GM19240 (cell line): Measurements from ENCODE around the gene MACROD2.

Source experiments
- DNase-seq: peaks from one replicate; pipeline ENCODE4 v3.0.0; 2011; ENCODE audit warnings: low spot score; ENCODE audit not compliant: insufficient read length

Gene MACROD2

GRCh38 chr20:14706555-14706954 is 711.2 kb downstream of the MACROD2 start:
- no peak for DNase-seq

- no peak for DNase-seq
These were observed 711.8 kb downstream of the MACROD2 start for GRCh38 chr20:14707026-14707680.

GRCh38 chr20:14707865-14708596 is 712.7 kb downstream of the MACROD2 start:
- no peak for DNase-seq

- no peak for DNase-seq
These were observed 714.1 kb downstream of the MACROD2 start for GRCh38 chr20:14709439-14709838.

- no peak for DNase-seq
These were observed 715.6 kb downstream of the MACROD2 start for GRCh38 chr20:14710951-14711350.

- no peak for DNase-seq
These were observed 716.3 kb downstream of the MACROD2 start for GRCh38 chr20:14711652-14712051.

- no peak for DNase-seq
These were observed 717.0 kb downstream of the MACROD2 start for GRCh38 chr20:14712302-14712739.

GRCh38 chr20:14715400-14715799 is 720.1 kb downstream of the MACROD2 start:
- no peak for DNase-seq

- DNase-seq, result no peak
These were observed 721.1 kb downstream of the MACROD2 start for GRCh38 chr20:14716351-14716801.

- DNase-seq, result no peak
These were observed 722.1 kb downstream of the MACROD2 start for GRCh38 chr20:14717134-14717999.

GRCh38 chr20:14720251-14720650 is 724.9 kb downstream of the MACROD2 start:
- DNase-seq, result no peak

- DNase-seq, result no peak
These were observed 726.7 kb downstream of the MACROD2 start for GRCh38 chr20:14721926-14722452.

- DNase-seq, result no peak
These were observed 728.3 kb downstream of the MACROD2 start for GRCh38 chr20:14723614-14724013.

- no peak for DNase-seq
These were observed 728.7 kb downstream of the MACROD2 start for GRCh38 chr20:14724036-14724435.

GRCh38 chr20:14724468-14724867 is 729.2 kb downstream of the MACROD2 start:
- no peak for DNase-seq

- DNase-seq, result no peak
These were observed 731.3 kb downstream of the MACROD2 start for GRCh38 chr20:14726591-14726990.

- no peak for DNase-seq
These were observed 732.3 kb downstream of the MACROD2 start for GRCh38 chr20:14727485-14728150.

- DNase-seq, result no peak
These were observed 734.1 kb downstream of the MACROD2 start for GRCh38 chr20:14729390-14729789.

GRCh38 chr20:14732343-14732742 is 737.0 kb downstream of the MACROD2 start:
- DNase-seq, result no peak

- no peak for DNase-seq
These were observed 737.7 kb downstream of the MACROD2 start for GRCh38 chr20:14732996-14733395.

- DNase-seq, result no peak
These were observed 745.1 kb downstream of the MACROD2 start for GRCh38 chr20:14740380-14740779.
